Loucy (cell line): ENCODE data around the gene LIPT2.

Experiments
- H2AFZ ChIP-seq: fragments of 200-600 bp; sonication (generic); 2 replicates; pipeline ENCODE4 v1.6.0; 2016; ENCODE audit warnings: antibody characterized with exemption, mild to moderate bottlenecking, low read length, moderate library complexity
- H3F3A ChIP-seq: fragments of 200-600 bp; 2 replicates; pipeline ENCODE4 v1.6.0; 2016; ENCODE audit warnings: antibody characterized with exemption, low read depth, mild to moderate bottlenecking
- H3K27me3 ChIP-seq: fragments of 200-600 bp; sonication (generic); 2 replicates; pipeline ENCODE4 v1.6.1; 2014; ENCODE audit warnings: low read length, mild to moderate bottlenecking; ENCODE audit not compliant: insufficient read depth, poor library complexity, severe bottlenecking
- H3K36me3 ChIP-seq: fragments of 200-600 bp; sonication (generic); 2 replicates; pipeline ENCODE4 v1.6.1; 2016; ENCODE audit warnings: low read length; ENCODE audit not compliant: insufficient read depth
- H3K4me1 ChIP-seq: fragments of 200-600 bp; sonication (generic); 2 replicates; pipeline ENCODE4 v1.5.1; 2014; ENCODE audit warnings: low read length, mild to moderate bottlenecking; ENCODE audit not compliant: insufficient read depth, poor library complexity, severe bottlenecking
- H3K4me2 ChIP-seq: fragments of 200-600 bp; sonication (generic); 2 replicates; pipeline ENCODE4 v1.6.0; 2014; ENCODE audit warnings: antibody characterized with exemption, low read length, low read depth, mild to moderate bottlenecking; ENCODE audit not compliant: poor library complexity, severe bottlenecking
- H3K4me3 ChIP-seq: fragments of 200-600 bp; sonication (generic); 2 replicates; pipeline ENCODE4 v1.5.1; 2014; ENCODE audit warnings: low read length, mild to moderate bottlenecking, mixed read lengths; ENCODE audit not compliant: poor library complexity, severe bottlenecking
- H3K79me2 ChIP-seq: fragments of 200-600 bp; sonication (generic); 2 replicates; pipeline ENCODE4 v1.6.1; 2014; ENCODE audit warnings: low read length; ENCODE audit not compliant: insufficient read depth
- H3K9ac ChIP-seq: fragments of 200-600 bp; sonication (generic); 2 replicates; pipeline ENCODE4 v1.6.0; 2014; ENCODE audit warnings: mild to moderate bottlenecking, low read depth, low read length, moderate library complexity; ENCODE audit not compliant: poor library complexity, severe bottlenecking
- H3K9me2 ChIP-seq: fragments of 200-600 bp; sonication (generic); replicated peaks from 2 replicates; pipeline ENCODE4 v1.6.1; 2016; ENCODE audit warnings: low read depth, low read length, mixed read lengths
- H3K9me3 ChIP-seq: fragments of 200-600 bp; sonication (generic); 2 replicates; pipeline ENCODE4 v1.6.1; 2014; ENCODE audit warnings: mild to moderate bottlenecking, antibody characterized with exemption, low read length, low read depth; ENCODE audit not compliant: insufficient read depth
- H4K20me1 ChIP-seq: fragments of 200-600 bp; sonication (generic); 2 replicates; pipeline ENCODE4 v1.6.0; 2014; ENCODE audit warnings: antibody characterized with exemption, low read length, mild to moderate bottlenecking; ENCODE audit not compliant: insufficient read depth, poor library complexity, severe bottlenecking
- EZH2phosphoT487 ChIP-seq: fragments of 200-600 bp; IDR thresholded peaks from 2 replicates; pipeline ENCODE4 v1.6.1; 2018; ENCODE audit warnings: antibody characterized with exemption, mild to moderate bottlenecking, moderate library complexity, borderline replicate concordance
- TF ChIP-seq, protein P1 (sequence below): fragments of 200-600 bp; sonication (generic); conservative IDR thresholded peaks from 2 replicates; pipeline ENCODE4 v1.5.1; 2014; ENCODE audit warnings: mild to moderate bottlenecking, antibody characterized with exemption, low read length

Gene LIPT2

GRCh38 chr11:74444173-74444826 lies 49.2 kb downstream of the LIPT2 start:
- Histone ChIP-seq H3K9me2 (no peaks in the 10 kb centered on the region), H3K36me3 (no peaks in the 10 kb centered on the region), H3F3A (no peaks in the 10 kb centered on the region), H3K9ac (no peak overlapping the region), H3K4me1 (no peaks in the 10 kb centered on the region), H3K9me3 (no peaks in the 10 kb centered on the region; the same call in 1 of the 2 replicates), H2AFZ (no peak overlapping the region), H3K79me2 (no peaks in the 10 kb centered on the region), H4K20me1 (no peaks in the 10 kb centered on the region), H3K4me3 (no peak overlapping the region), H3K4me2 (no peak overlapping the region), H3K27me3 (no peaks in the 10 kb centered on the region)
- TF ChIP-seq EZH2phosphoT487 = no peak
- TF ChIP-seq, protein P1, sequence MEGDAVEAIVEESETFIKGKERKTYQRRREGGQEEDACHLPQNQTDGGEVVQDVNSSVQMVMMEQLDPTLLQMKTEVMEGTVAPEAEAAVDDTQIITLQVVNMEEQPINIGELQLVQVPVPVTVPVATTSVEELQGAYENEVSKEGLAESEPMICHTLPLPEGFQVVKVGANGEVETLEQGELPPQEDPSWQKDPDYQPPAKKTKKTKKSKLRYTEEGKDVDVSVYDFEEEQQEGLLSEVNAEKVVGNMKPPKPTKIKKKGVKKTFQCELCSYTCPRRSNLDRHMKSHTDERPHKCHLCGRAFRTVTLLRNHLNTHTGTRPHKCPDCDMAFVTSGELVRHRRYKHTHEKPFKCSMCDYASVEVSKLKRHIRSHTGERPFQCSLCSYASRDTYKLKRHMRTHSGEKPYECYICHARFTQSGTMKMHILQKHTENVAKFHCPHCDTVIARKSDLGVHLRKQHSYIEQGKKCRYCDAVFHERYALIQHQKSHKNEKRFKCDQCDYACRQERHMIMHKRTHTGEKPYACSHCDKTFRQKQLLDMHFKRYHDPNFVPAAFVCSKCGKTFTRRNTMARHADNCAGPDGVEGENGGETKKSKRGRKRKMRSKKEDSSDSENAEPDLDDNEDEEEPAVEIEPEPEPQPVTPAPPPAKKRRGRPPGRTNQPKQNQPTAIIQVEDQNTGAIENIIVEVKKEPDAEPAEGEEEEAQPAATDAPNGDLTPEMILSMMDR = no peak

- Histone ChIP-seq H3K4me2 (no peak overlapping the region), H3F3A (no peaks in the 10 kb centered on the region), H3K9ac (no peak overlapping the region), H3K36me3 (no peaks in the 10 kb centered on the region), H3K9me2 (no peaks in the 10 kb centered on the region), H2AFZ (no peak overlapping the region), H3K9me3 (no peaks in the 10 kb centered on the region; the same call in 1 of the 2 replicates), H4K20me1 (no peaks in the 10 kb centered on the region), H3K27me3 (no peaks in the 10 kb centered on the region), H3K4me3 (no peak overlapping the region), H3K4me1 (no peaks in the 10 kb centered on the region), H3K79me2 (no peaks in the 10 kb centered on the region)
- TF ChIP-seq EZH2phosphoT487 = no peak
- TF ChIP-seq, protein P1 = no peak
Observed at GRCh38 chr11:74443071-74443864, 50.3 kb downstream of the LIPT2 start.

DNA sequence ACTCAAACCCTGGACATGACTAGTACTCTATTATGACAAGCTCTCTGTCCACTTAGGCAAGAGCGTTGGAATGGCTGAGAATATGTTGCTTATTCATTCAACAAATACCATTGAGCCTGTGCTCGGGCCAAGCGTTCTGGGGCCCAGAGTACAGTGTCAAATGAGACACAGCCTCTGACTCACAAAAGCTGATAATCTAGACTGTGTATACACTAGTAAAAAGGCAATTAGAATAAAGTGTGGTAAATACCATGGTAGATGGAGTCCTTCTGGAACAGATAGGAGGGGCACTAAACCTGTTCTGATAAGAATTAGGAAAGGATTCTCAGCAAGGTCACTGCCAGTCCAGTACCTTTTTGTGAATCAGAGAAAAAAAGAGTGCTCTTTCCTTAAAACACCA lies 50.9 kb downstream of the LIPT2 start:
- Histone ChIP-seq H3K9ac (no peak overlapping the region), H3K9me2 (no peaks in the 10 kb centered on the region)

More for the DNA sequence above, 50.9 kb downstream of the LIPT2 start:
- no peaks in the 10 kb centered on the region for H3K27me3 ChIP-seq
- no peak overlapping the region for H3K4me3 ChIP-seq
- no peaks in the 10 kb centered on the region for H3F3A ChIP-seq
- H4K20me1 ChIP-seq = no peaks in the 10 kb centered on the region
- H2AFZ ChIP-seq = no peak overlapping the region
- H3K79me2 ChIP-seq = no peaks in the 10 kb centered on the region
- H3K4me2 ChIP-seq = no peak overlapping the region
- no peaks in the 10 kb centered on the region; the same call in 1 of the 2 replicates for H3K9me3 ChIP-seq
- no peaks in the 10 kb centered on the region for H3K36me3 ChIP-seq
- H3K4me1 ChIP-seq = no peaks in the 10 kb centered on the region
- TF ChIP-seq, protein P1 = no peak
- TF ChIP-seq EZH2phosphoT487 = no peak
